H1 (cell line): ENCODE measurements around the gene DNTTIP2. TPM values are rescaled to one million over a fixed set of nuclear protein-coding genes. Genes with fewer than 3 reads are reported as not detected.
A peak's percentile ranks its signal among the peaks of the same experiment; 100 is the strongest.

Source experiments
- NRF1 ChIP-seq: IDR thresholded peaks from 2 replicates; pipeline ENCODE4 v1.6.1; 2011; ENCODE audit warnings: mild to moderate bottlenecking, low read depth, low read length, improper control_type of control experiment
- SAP30 ChIP-seq: fragments of 300-600 bp; sonication (generic); IDR thresholded peaks from 2 replicates; pipeline ENCODE4 v1.7.1; 2012; ENCODE audit warnings: low read length, moderate library complexity, mild to moderate bottlenecking, inconsistent platforms; ENCODE audit not compliant: insufficient read depth, insufficient replicate concordance
- microRNA counts: library from miRNA; unstranded; fragments of <30 nt; microRNA quantifications from one replicate; lab custom pipeline; 2015
- microRNA-seq, 2 experiments: library from miRNA; unstranded; fragments of <30 nt; microRNA quantifications; one replicate each; pipeline versions ENCODE4 to v1.2.0, GENCODE V29; 2016 to 2020; ENCODE audit warnings: borderline microRNAs expressed in 2 of 2, borderline number of aligned reads in 2 of 2, borderline replicate concordance in 1 of 2
- polyA plus RNA-seq, 7 experiments: library from polyadenylated mRNA; depleted of rRNA in 3 of 7; stranded (reverse) in 5 of 7; unstranded in 2 of 7; fragments of >200 nt in 5 of 7; fragments of 200-250 nt in 2 of 7; gene quantifications; 1 replicate in 5 of 7; 2 replicates in 1 of 7; 4 replicates in 1 of 7; pipeline versions ENCODE4 v1.2.1 to v1.2.3, GENCODE V29; 2011 to 2013; ENCODE audit warnings: missing spikeins in 2 of 7, mixed read lengths in 2 of 7
- small RNA-seq: library from polyadenylated mRNA; stranded (forward); fragments of <200 nt; extraction: miRNeasy Mini kit (QIAGEN cat#:217004); gene quantifications from one replicate; pipeline ENCODE3, GENCODE V24; 2013; ENCODE audit not compliant: insufficient read depth
- total RNA-seq: library from RNA; stranded (reverse); fragmentation: NEBNext Ultra II Directional; extraction: Animal tissue kit (Norgen Biotek cat#: 25700); gene quantifications from 2 replicates; pipeline ENCODE4 v1.2.1, GENCODE V29; 2021

Gene DNTTIP2
- total and polyA plus RNA-seq, 2 of the 8 experiments (the other 6 are each of a cell fraction or from before 2014, with no cell fraction given): 6.3 to 80.4 TPM

DNA sequence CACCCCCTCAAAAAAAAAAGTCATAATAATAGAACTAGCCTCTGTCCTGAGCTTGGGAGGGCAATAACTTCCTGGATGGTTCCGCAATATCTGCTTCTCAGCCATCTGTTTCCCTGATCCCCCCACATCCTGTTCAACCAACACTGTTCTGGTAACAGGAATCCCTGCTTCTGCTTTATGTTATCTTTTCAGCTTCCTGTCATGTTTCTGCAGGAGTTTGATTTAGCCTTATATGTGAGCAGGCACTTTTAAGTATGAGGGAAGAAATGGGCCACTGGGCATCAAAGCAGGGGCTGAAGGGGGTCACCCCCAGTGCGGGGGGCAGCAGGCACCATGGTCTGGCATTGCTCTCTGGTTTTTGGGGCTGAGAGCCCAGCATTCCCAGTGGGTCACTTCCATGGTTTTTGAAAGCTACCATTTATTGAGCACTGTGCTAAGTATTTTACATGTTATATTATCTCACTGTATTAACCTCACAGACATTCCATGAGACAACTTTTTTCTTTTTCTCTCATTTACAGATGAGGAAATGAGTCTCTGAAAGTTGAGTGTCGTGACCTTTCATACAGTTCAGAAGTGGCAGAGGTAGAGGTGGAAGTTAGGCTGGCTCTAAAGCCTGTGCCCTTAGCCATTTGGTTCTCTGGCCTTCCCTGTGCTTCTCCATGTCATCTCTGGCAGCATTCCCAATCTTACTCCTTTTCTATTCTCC is 61.9 kb downstream of the DNTTIP2 start (continued):
- TF ChIP-seq SAP30: no peak
- no peak for TF ChIP-seq NRF1
- TF ChIP-seq, all 59 proteins: peak for 0

MicroRNAs within 50 kb of the gene (microRNA counts, 767-probe panel; counts per million panel counts)
- microRNA hsa-miR-760 (lab: Ali Mortazavi, UCI): 879 counts per million, percentile 95 among the panel's probes with 10 or more counts

Small RNA genes within 50 kb of the gene (microRNA-seq; reads per million reads assigned to microRNA genes)
- 6.7 to 8.0 reads per million in 2 experiments for gene MIR760

Small RNA genes within 50 kb of the gene (small RNA-seq; reads per million reads assigned to genes)
- gene AL117351.2 (not detected), gene MIR760 (4.6 reads per million, percentile 58 among the genes with 10 or more reads in this experiment)

Other genes starting within 250 kb of the DNTTIP2 start
- 8.3 and 9.2 TPM in 2 replicates for gene BCAR3, start 197.4 kb downstream of the DNTTIP2 start, total RNA-seq
- 5.6 and 7.3 TPM in 2 replicates for gene BCAR3, start 197.4 kb downstream of the DNTTIP2 start, polyA plus RNA-seq (2011; rRNA removed)
- gene GCLM, start 30.2 kb upstream of the DNTTIP2 start, total RNA-seq: 12.8 and 15.0 TPM in 2 replicates
- 1.6 and 3.1 TPM in 2 replicates for gene GCLM, start 30.2 kb upstream of the DNTTIP2 start, polyA plus RNA-seq (2011; rRNA removed)
- gene ABCA4, start 241.9 kb upstream of the DNTTIP2 start, total RNA-seq: not detected in 2 replicates
- gene ABCA4, start 241.9 kb upstream of the DNTTIP2 start, polyA plus RNA-seq (2011; rRNA removed): 0.06 TPM in 2 replicates